Esophagus squamous epithelium (tissue), 4 donors: Measurements from ENCODE around the gene MAPKAP1.

Experiments
- CTCF ChIP-seq, 6 experiments: fragments of 450-650 bp in 4 of 6; fragments of 200-600 bp in 2 of 6; sonication (generic) in 2 of 6; IDR thresholded peaks; one replicate each; pipeline ENCODE4 v1.5.1; 2016 to 2019; ENCODE audit warnings: antibody characterized with exemption in 6 of 6, mild to moderate bottlenecking in 4 of 6, moderate library complexity in 4 of 6
- POLR2A ChIP-seq, 4 donors: fragments of 450-650 bp; IDR thresholded peaks; one replicate each; pipeline ENCODE4 v1.6.1; 2017; ENCODE audit warnings: antibody characterized with exemption in 4 of 4, mild to moderate bottlenecking in 4 of 4, moderate library complexity in 3 of 4

- TF ChIP-seq CTCF (IDR thresholded peaks at IDR 0.05) = no peak
- TF ChIP-seq POLR2A (IDR thresholded peaks at IDR 0.05) = no peak
Measured at GRCh38 chr9:125639057-125639456, 68.0 kb downstream of the MAPKAP1 start.
